ENCODE data around the gene MRPS2. TPM values are rescaled to one million over a fixed set of nuclear protein-coding genes. Genes with fewer than 3 reads are reported as not detected.
"Not testable (repeated sequence)": the region's sequence is repeated elsewhere in the genome, so short reads cannot be mapped to it uniquely, and the experiment has no call there.

MRPS2 gene
- total and polyA plus RNA-seq, 2 donors (not counting 3 experiments of a cell fraction or from before 2014, with no cell fraction given) = 50.8 to 231 TPM

DNA sequence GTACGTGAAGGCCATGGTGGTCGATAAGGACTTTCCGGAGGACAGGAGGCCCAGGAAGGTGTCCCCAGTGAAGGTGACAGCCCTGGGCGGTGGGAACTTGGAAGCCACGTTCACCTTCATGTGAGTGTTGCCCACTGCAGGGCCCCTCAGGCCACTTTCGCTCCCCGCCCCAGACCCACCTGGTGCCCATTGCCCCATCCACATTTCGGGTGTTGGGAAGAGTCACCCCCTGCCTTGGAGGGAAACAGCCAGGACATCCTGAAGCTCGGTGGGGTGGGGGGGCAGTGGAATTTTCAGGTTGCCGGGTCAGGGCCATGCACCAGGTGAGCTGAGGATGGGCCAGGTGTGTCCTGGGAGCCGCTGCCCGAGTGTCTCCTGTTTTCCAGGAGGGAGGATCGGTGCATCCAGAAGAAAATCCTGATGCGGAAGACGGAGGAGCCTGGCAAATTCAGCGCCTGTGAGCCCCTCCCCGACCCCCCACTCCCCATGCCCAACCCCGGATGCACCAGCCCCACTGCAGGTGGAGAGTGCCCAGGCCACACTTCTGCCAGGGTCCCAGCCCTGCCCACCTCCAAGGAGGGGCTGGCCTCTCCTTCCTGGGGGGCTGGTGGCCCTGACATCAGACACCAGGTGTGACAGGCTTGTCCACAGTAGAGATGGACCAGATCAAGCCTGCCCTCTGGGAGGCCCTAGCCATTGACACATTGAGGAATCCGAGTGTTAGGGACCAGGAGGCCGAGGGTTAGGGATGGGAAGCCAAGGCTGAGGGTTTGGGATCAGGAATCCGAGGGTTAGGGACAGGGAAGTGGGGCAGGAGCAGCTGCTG lies 46.5 kb downstream of the MRPS2 start:
- H3K9me3 ChIP-seq (replicated peaks; ENCODE audit: control insufficient read depth, insufficient read depth, low read length); intact Hi-C loops (cut with micrococcal nuclease); H3K9ac ChIP-seq (replicated peaks; ENCODE audit: extremely low read depth, insufficient read depth, low read length); H3K27ac ChIP-seq (ENCODE audit: insufficient read depth, low read depth, low read length); dilution Hi-C loops (cut with MboI; ENCODE audit: extremely low pct_ligation_motif_present, low sequenced_read_pairs); CTCF ChIA-PET; BruUV-seq (replicated peaks); H3K4me3 ChIP-seq (replicated peaks in 1 of 3; ENCODE audit: insufficient read depth in 1 of 3, low read depth in 1 of 3, low read length in 3 of 3); H3K4me1 ChIP-seq (ENCODE audit: control insufficient read depth, extremely low read depth, insufficient read depth, low read length); H3K9me1 ChIP-seq (replicated peaks; ENCODE audit: control insufficient read depth, extremely low read depth, insufficient read depth, low read length); FAIRE-seq; POLR2A ChIA-PET; H4K20me1 ChIP-seq (replicated peaks; ENCODE audit: control insufficient read depth, extremely low read depth, insufficient read depth, low read length); H3K27me3 ChIP-seq (ENCODE audit: control insufficient read depth in 2 of 2, insufficient read depth in 2 of 2, low read length in 2 of 2); DNase-seq (ENCODE audit: low read depth, low spot score); H3K36me3 ChIP-seq (ENCODE audit: control insufficient read depth in 2 of 2, extremely low read depth in 1 of 2, insufficient read depth in 2 of 2, low read length in 2 of 2); H3K79me2 ChIP-seq (ENCODE audit: control insufficient read depth, insufficient read depth, low read length); H3K4me2 ChIP-seq (ENCODE audit: insufficient read depth, low read length); H2AFZ ChIP-seq (ENCODE audit: low read depth, low read length): not testable (repeated sequence)

DNA sequence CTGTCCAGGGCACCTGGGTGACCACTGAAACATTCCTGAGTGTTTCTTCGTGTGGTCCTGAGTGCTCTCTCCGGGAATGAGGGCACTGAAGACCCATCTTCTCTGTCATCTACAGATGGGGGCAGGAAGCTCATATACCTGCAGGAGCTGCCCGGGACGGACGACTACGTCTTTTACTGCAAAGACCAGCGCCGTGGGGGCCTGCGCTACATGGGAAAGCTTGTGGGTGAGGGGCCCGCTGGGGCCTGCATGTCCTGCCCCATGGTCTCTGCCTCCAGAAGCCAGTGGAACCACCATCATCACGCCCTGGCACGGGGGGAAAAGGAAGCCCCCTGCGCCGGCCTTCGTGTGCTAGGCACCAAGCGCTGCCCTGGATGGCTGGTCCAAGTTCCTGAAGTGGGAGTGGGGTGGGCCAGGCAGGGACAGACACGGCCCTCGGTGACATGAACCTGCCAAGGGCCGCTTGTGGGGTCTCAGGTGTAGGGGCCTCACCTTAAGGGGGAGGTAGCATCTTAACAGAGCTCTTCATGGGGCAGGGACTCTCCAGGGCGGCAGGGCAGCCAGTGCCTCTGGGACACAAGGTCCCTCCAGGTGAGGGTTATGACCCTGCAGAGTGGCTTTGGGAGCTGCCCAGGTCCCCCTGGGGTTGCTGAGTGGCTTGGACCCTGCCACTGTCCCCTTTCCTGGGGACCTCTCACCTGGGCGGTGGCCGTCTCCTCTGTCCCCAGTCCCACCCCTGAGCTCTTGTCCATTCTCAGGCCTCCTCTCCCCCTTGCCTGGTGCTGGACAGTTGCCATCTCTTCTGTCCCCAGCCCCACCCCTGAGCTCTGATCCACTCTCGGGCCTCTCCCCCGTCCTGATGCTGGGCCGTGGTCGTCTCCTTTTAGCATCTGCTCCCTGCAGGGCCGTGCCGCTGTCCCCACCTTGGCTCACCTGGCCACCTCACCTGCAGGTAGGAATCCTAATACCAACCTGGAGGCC lies 47.6 kb downstream of the MRPS2 start:
- Histone ChIP-seq H2AFZ (ENCODE audit: low read depth, low read length) (no peak overlapping the region), H3K9ac (replicated peaks; ENCODE audit: extremely low read depth, insufficient read depth, low read length) (no peak overlapping the region), H3K9me1 (replicated peaks; ENCODE audit: control insufficient read depth, extremely low read depth, insufficient read depth, low read length) (no peaks in the 10 kb centered on the region), H3K27me3 (ENCODE audit: control insufficient read depth in 2 of 2, insufficient read depth in 2 of 2, low read length in 2 of 2) (no peaks in the 10 kb centered on the region), H3K4me1 (ENCODE audit: control insufficient read depth, extremely low read depth, insufficient read depth, low read length) (no peaks in the 10 kb centered on the region), H3K36me3 (ENCODE audit: control insufficient read depth in 2 of 2, extremely low read depth in 1 of 2, insufficient read depth in 2 of 2, low read length in 2 of 2) (no peaks in the 10 kb centered on the region), H4K20me1 (replicated peaks; ENCODE audit: control insufficient read depth, extremely low read depth, insufficient read depth, low read length) (no peaks in the 10 kb centered on the region), H3K27ac (ENCODE audit: insufficient read depth, low read depth, low read length) (no peak overlapping the region), H3K4me2 (ENCODE audit: insufficient read depth, low read length) (no peak overlapping the region), H3K79me2 (ENCODE audit: control insufficient read depth, insufficient read depth, low read length) (no peaks in the 10 kb centered on the region), H3K4me3 (replicated peaks in 1 of 3; ENCODE audit: insufficient read depth in 1 of 3, low read depth in 1 of 3, low read length in 3 of 3) (no peak overlapping the region), H3K9me3 (replicated peaks; ENCODE audit: control insufficient read depth, insufficient read depth, low read length) (no peaks in the 10 kb centered on the region)
- FAIRE-seq (no peak), DNase-seq (ENCODE audit: low read depth, low spot score) (no peak)
- intact Hi-C loops (cut with micrococcal nuclease) (no loop called here), dilution Hi-C loops (cut with MboI; ENCODE audit: extremely low pct_ligation_motif_present, low sequenced_read_pairs) (no loop called here)
- TF ChIP-seq GATA2 (IDR thresholded peaks at IDR 0.05; ENCODE audit: insufficient read depth, insufficient read length, low read depth, low read length) (no peak), POLR2A (IDR thresholded peaks at IDR 0.05; ENCODE audit: low read depth, low read length) (no peak), MYC (IDR thresholded peaks at IDR 0.05; ENCODE audit: low read depth, low read length) (no peak), EZH2 (IDR thresholded peaks at IDR 0.05; ENCODE audit: borderline replicate concordance, low read depth, low read length, severe bottlenecking) (no peak), JUN (IDR thresholded peaks at IDR 0.05; ENCODE audit: borderline replicate concordance, insufficient read depth, insufficient read length, low read depth) (no peak), POLR2AphosphoS5 (IDR thresholded peaks at IDR 0.05; ENCODE audit: insufficient read depth, low read depth, low read length) (no peak), FOS (IDR thresholded peaks at IDR 0.05; ENCODE audit: borderline replicate concordance, insufficient read depth, low read length) (no peak)
- TF ChIP-seq, protein P1, sequence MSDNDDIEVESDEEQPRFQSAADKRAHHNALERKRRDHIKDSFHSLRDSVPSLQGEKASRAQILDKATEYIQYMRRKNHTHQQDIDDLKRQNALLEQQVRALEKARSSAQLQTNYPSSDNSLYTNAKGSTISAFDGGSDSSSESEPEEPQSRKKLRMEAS (IDR thresholded peaks at IDR 0.05; ENCODE audit: insufficient read depth, insufficient read length) = no peak
- TF ChIP-seq, protein P2, sequence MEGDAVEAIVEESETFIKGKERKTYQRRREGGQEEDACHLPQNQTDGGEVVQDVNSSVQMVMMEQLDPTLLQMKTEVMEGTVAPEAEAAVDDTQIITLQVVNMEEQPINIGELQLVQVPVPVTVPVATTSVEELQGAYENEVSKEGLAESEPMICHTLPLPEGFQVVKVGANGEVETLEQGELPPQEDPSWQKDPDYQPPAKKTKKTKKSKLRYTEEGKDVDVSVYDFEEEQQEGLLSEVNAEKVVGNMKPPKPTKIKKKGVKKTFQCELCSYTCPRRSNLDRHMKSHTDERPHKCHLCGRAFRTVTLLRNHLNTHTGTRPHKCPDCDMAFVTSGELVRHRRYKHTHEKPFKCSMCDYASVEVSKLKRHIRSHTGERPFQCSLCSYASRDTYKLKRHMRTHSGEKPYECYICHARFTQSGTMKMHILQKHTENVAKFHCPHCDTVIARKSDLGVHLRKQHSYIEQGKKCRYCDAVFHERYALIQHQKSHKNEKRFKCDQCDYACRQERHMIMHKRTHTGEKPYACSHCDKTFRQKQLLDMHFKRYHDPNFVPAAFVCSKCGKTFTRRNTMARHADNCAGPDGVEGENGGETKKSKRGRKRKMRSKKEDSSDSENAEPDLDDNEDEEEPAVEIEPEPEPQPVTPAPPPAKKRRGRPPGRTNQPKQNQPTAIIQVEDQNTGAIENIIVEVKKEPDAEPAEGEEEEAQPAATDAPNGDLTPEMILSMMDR (IDR thresholded peaks at IDR 0.05; ENCODE audit: extremely low read depth in 1 of 2, insufficient read depth in 1 of 2, low read depth in 1 of 2, low read length in 2 of 2) = no peak
- POLR2A ChIA-PET = no interaction called here
- CTCF ChIA-PET = no interaction called here
- BruUV-seq (replicated peaks) = no TSS peak

Measured in endothelial cell of umbilical vein (primary cell).